Natural killer cell (primary cell): ENCODE data around the gene DAPP1. TPM values are rescaled to one million over a fixed set of nuclear protein-coding genes. Genes with fewer than 3 reads are reported as not detected.

Experiments used
- ATAC-seq, 3 donors: fragments of 150-1000 bp in 2 of 3; fragments of 200-7000 bp in 1 of 3; cut with Tn5 transposase; 1 replicate in 1 of 3; 2 replicates in 2 of 3; pipeline ENCODE4 v1.10.0; 2021; ENCODE audit warnings: mild to moderate bottlenecking in 2 of 3, moderate library complexity in 2 of 3
- DNase-seq, 2 donors: peaks; one replicate each; pipeline versions ENCODE4 v3.0.0 to v3.0.0-alpha.2; 2013 to 2021; ENCODE audit warnings: mixed read lengths in 1 of 2
- H3K27ac ChIP-seq: one replicate; pipeline ENCODE4 v1.5.1; 2013; ENCODE audit warnings: mild to moderate bottlenecking, low read length
- H3K27me3 ChIP-seq: one replicate; pipeline ENCODE4 v1.6.1; 2013; ENCODE audit warnings: low read length; ENCODE audit not compliant: control insufficient read depth, insufficient read depth
- H3K36me3 ChIP-seq: one replicate; pipeline ENCODE4 v1.6.1; 2013; ENCODE audit warnings: low read length; ENCODE audit not compliant: control insufficient read depth, insufficient read depth
- H3K4me1 ChIP-seq: one replicate; pipeline ENCODE4 v1.6.1; 2013; ENCODE audit warnings: low read length; ENCODE audit not compliant: control insufficient read depth, insufficient read depth
- H3K4me3 ChIP-seq: one replicate; pipeline ENCODE4 v1.5.1; 2013; ENCODE audit warnings: low read length
- H3K9me3 ChIP-seq: one replicate; pipeline ENCODE4 v1.6.1; 2013; ENCODE audit warnings: low read length; ENCODE audit not compliant: control insufficient read depth, insufficient read depth
- H3K27ac Mint-ChIP-seq, 2 donors: one replicate each; pipeline ENCODE4 v1.8.0; 2022; ENCODE audit warnings: mild to moderate bottlenecking in 2 of 2, mixed read lengths in 2 of 2, moderate library complexity in 1 of 2
- H3K27me3 Mint-ChIP-seq, 2 donors: one replicate each; pipeline ENCODE4 v1.8.0; 2022; ENCODE audit warnings: low read depth in 2 of 2, mixed read lengths in 2 of 2
- H3K36me3 Mint-ChIP-seq: one replicate; pipeline ENCODE4 v1.8.0; 2022; ENCODE audit warnings: mixed read lengths
- H3K4me1 Mint-ChIP-seq, 2 donors: one replicate each; pipeline ENCODE4 v1.8.0; 2022; ENCODE audit warnings: mixed read lengths in 2 of 2
- H3K4me3 Mint-ChIP-seq: one replicate; pipeline ENCODE4 v1.8.0; 2022; ENCODE audit warnings: mild to moderate bottlenecking, moderate library complexity, mixed read lengths
- H3K9me3 Mint-ChIP-seq, 2 donors: one replicate each; pipeline ENCODE4 v1.8.0; 2022; ENCODE audit warnings: mixed read lengths in 2 of 2
- CTCF ChIP-seq: fragments of 200-600 bp; IDR thresholded peaks from one replicate; pipeline ENCODE4 v1.8.0; 2022; ENCODE audit warnings: antibody characterized with exemption
- WGBS: methylation state at CpG from one replicate; pipeline ENCODE4 v1.1.7; 2013; ENCODE audit warnings: missing lambda C conversion rate; ENCODE audit not compliant: insufficient coverage; 5-methylcytosine and 5-hydroxymethylcytosine counted together
- intact Hi-C: fragments of 100-400 bp; cut with micrococcal nuclease; formaldehyde crosslinking; loops from one replicate; pipeline ENCODE4 v1.14.2; 2022
- total RNA-seq, 4 donors: library from RNA; stranded (reverse); fragments of 120-200 nt in 1 of 4; gene quantifications; one replicate each; pipeline versions ENCODE4 v1.2.3 to v1.2.4, GENCODE V29; 2013 to 2022

The DAPP1 gene
- total RNA-seq, 3 donors from 2014 or later (not counting 1 experiment from before 2014, with no cell fraction given) = 5.9 to 7.3 (median 6.8) TPM

GRCh38 chr4:99790796-99791617 lies 25.6 kb upstream of the DAPP1 start:
- no peak overlapping the region for H3K4me3 Mint-ChIP-seq

GRCh38 chr4:99800332-99801004 lies 16.2 kb upstream of the DAPP1 start:
- Histone ChIP-seq H3K36me3 (no peaks in the 10 kb centered on the region), H3K9me3 (no peaks in the 10 kb centered on the region), H3K27ac (no peak overlapping the region), H3K4me3 (no peak overlapping the region), H3K27me3 (no peaks in the 10 kb centered on the region), H3K4me1 (no peaks in the 10 kb centered on the region)
- Mint-ChIP-seq H3K27me3 (peaks cover 25 to 61% of the 10 kb centered on the region in 2 donors), H3K4me1 (no peaks in the 10 kb centered on the region), H3K4me3 (no peak overlapping the region), H3K36me3 (no peaks in the 10 kb centered on the region), H3K9me3 (no peaks in the 10 kb centered on the region), H3K27ac (no peak overlapping the region)
- ATAC-seq (no peak), DNase-seq (no peak)
- 85% methylated on average over 1 of the region's 1 CpG for WGBS
- TF ChIP-seq CTCF = no peak
- intact Hi-C loops = no loop called here

More at GRCh38 chr4:99790796-99791617, 25.6 kb upstream of the DAPP1 start:
- H3K4me1 ChIP-seq = no peaks in the 10 kb centered on the region
- no peak for DNase-seq
- no peaks in the 10 kb centered on the region for H3K36me3 ChIP-seq
- no peak overlapping the region for H3K27ac ChIP-seq
- no peaks in the 10 kb centered on the region for H3K36me3 Mint-ChIP-seq
- H3K9me3 Mint-ChIP-seq = no peaks in the 10 kb centered on the region
- no peaks in the 10 kb centered on the region for H3K27me3 ChIP-seq
- H3K27me3 Mint-ChIP-seq = peaks cover 23 to 46% of the 10 kb centered on the region in 2 donors
- WGBS = 82% methylated on average over 5 of the region's 6 CpGs
- no peaks in the 10 kb centered on the region for H3K9me3 ChIP-seq
- no peaks in the 10 kb centered on the region for H3K4me1 Mint-ChIP-seq
- intact Hi-C loops = no loop called here
- no peak for TF ChIP-seq CTCF
- no peak overlapping the region for H3K27ac Mint-ChIP-seq
- ATAC-seq = no peak
- H3K4me3 ChIP-seq = no peak overlapping the region

GRCh38 chr4:99801005-99801699 lies 15.5 kb upstream of the DAPP1 start:
- no peaks in the 10 kb centered on the region for H3K27me3 ChIP-seq
- Mint-ChIP-seq H3K9me3 (no peaks in the 10 kb centered on the region), H3K36me3 (no peaks in the 10 kb centered on the region), H3K27me3 (peaks cover 23 to 55% of the 10 kb centered on the region in 2 donors), H3K4me3 (no peak overlapping the region), H3K4me1 (no peaks in the 10 kb centered on the region), H3K27ac (no peak overlapping the region)
- no peaks in the 10 kb centered on the region for H3K36me3 ChIP-seq
- no peak for DNase-seq
- intact Hi-C loops = no loop called here
- no peaks in the 10 kb centered on the region for H3K4me1 ChIP-seq
- ATAC-seq = no peak
- no peaks in the 10 kb centered on the region for H3K9me3 ChIP-seq
- no peak for TF ChIP-seq CTCF
- no peak overlapping the region for H3K27ac ChIP-seq
- no peak overlapping the region for H3K4me3 ChIP-seq
- 95% methylated on average over 2 of the region's 3 CpGs for WGBS
